GM12878 (cell line): ENCODE results near the gene ZDBF2. TPM values are rescaled to one million over a fixed set of nuclear protein-coding genes. Genes with fewer than 3 reads are reported as not detected.
"Not testable (repeated sequence)": the region's sequence is repeated elsewhere in the genome, so short reads cannot be mapped to it uniquely, and the experiment has no call there.

Experiments used
- ATAC-seq: fragments of 200-7000 bp; cut with Tn5 transposase; 3 replicates; pipeline ENCODE4 v1.9.1; 2020; ENCODE audit warnings: mild to moderate bottlenecking, moderate library complexity
- BruUV-seq: library from RNA; stranded (reverse); fragments of 400-500 nt; replicated peaks from 2 replicates; lab custom pipeline; 2021; lab: Mats Ljungman, UMichigan
- CTCF ChIA-PET: fragments of 300-600 bp; sonication (Branson Sonifier 250); formaldehyde crosslinking; extraction: SDS; loops from one replicate; lab custom pipeline; 2021; ENCODE audit warnings: inconsistent platforms; lab: Yijun Ruan, JAX
- POLR2A ChIA-PET: fragments of 350-600 bp; formaldehyde crosslinking; extraction: SDS; loops from one replicate; lab custom pipeline; 2021; ENCODE audit warnings: inconsistent platforms; lab: Charles Lee
- RAD21 ChIA-PET: fragments of 300-600 bp; sonication (Branson Sonifier 250); formaldehyde crosslinking; loops from one replicate; lab custom pipeline; 2023; ENCODE audit warnings: antibody characterized with exemption; ENCODE audit not compliant: unreplicated experiment; lab: Charles Lee
- SMC1A ChIA-PET: fragments of 300-600 bp; sonication (Branson Sonifier 250); formaldehyde crosslinking; loops from one replicate; lab custom pipeline; 2023; ENCODE audit not compliant: unreplicated experiment, uncharacterized antibody; lab: Charles Lee
- DNase-seq: peaks from one replicate; pipeline ENCODE4 v3.0.0-alpha.2; 2011; ENCODE audit warnings: low read depth, low spot score
- FAIRE-seq: peaks from 3 replicates; lab custom pipeline; 2011; peaks lifted over from hg19 to GRCh38; lab: Jason Lieb, UNC
- H2AFZ ChIP-seq: 2 replicates; pipeline ENCODE4 v1.6.0; 2011; ENCODE audit warnings: low read depth, low read length, control low read depth; ENCODE audit not compliant: control insufficient read depth
- H3K27ac ChIP-seq: 2 replicates; pipeline ENCODE4 v1.5.1; 2011; ENCODE audit warnings: control low read depth; ENCODE audit not compliant: control insufficient read depth, insufficient read depth
- H3K27me3 ChIP-seq, 2 experiments: replicated peaks in 1 of 2; 2 replicates each; pipeline versions ENCODE4 v1.6.0 to v1.6.1; 2011; ENCODE audit warnings: low read length in 1 of 2; ENCODE audit not compliant: control insufficient read depth in 2 of 2, insufficient read depth in 2 of 2
- H3K36me3 ChIP-seq, 2 experiments: 2 replicates each; pipeline ENCODE4 v1.5.1; 2011; ENCODE audit warnings: low read length in 1 of 2; ENCODE audit not compliant: control insufficient read depth in 2 of 2, insufficient read depth in 2 of 2
- H3K4me1 ChIP-seq: 2 replicates; pipeline ENCODE4 v1.6.1; 2011; ENCODE audit warnings: mild to moderate bottlenecking, low read length, moderate library complexity, mixed read lengths; ENCODE audit not compliant: control insufficient read depth, insufficient read depth
- H3K4me2 ChIP-seq: 2 replicates; pipeline ENCODE4 v1.6.0; 2011; ENCODE audit warnings: control low read depth; ENCODE audit not compliant: control insufficient read depth, insufficient read depth
- H3K4me3 ChIP-seq: fragments of 200-600 bp; sonication (generic); 2 replicates; pipeline ENCODE4 v1.5.1; 2016
- H3K79me2 ChIP-seq: 2 replicates; pipeline ENCODE4 v1.6.0; 2011; ENCODE audit warnings: low read length; ENCODE audit not compliant: control insufficient read depth, insufficient read depth
- H3K9ac ChIP-seq: 2 replicates; pipeline ENCODE4 v1.8.0; 2011; ENCODE audit warnings: low read length, control low read depth, mixed read lengths; ENCODE audit not compliant: control insufficient read depth, insufficient read depth
- H3K9me3 ChIP-seq: replicated peaks from 3 replicates; pipeline ENCODE4 v1.5.1; 2011; ENCODE audit warnings: mild to moderate bottlenecking, low read length; ENCODE audit not compliant: control insufficient read depth, insufficient read depth
- H4K20me1 ChIP-seq: 2 replicates; pipeline ENCODE4 v1.6.0; 2011; ENCODE audit not compliant: control insufficient read depth, insufficient read depth
- FOS ChIP-seq: IDR thresholded peaks from 3 replicates; pipeline ENCODE4 v1.6.1; 2011; ENCODE audit warnings: borderline replicate concordance; ENCODE audit not compliant: insufficient read length; ENCODE audit errors: extremely low read depth
- GATAD2B ChIP-seq: fragments of 450-650 bp; conservative IDR thresholded peaks from 2 replicates; pipeline ENCODE4 v1.6.1; 2017; ENCODE audit warnings: low read depth, mild to moderate bottlenecking, moderate library complexity
- HDAC2 ChIP-seq: fragments of 200-600 bp; sonication (generic); IDR thresholded peaks from 2 replicates; pipeline ENCODE4 v1.6.1; 2017
- KAT2A ChIP-seq: conservative IDR thresholded peaks from 2 replicates; pipeline ENCODE4 v1.6.1; 2011; ENCODE audit warnings: low read depth, low read length; ENCODE audit not compliant: control insufficient read depth
- REST ChIP-seq: IDR thresholded peaks from 2 replicates; pipeline ENCODE4 v1.6.1; 2012; ENCODE audit warnings: mild to moderate bottlenecking, low read depth, low read length
- SMAD1 ChIP-seq: fragments of 450-650 bp; IDR thresholded peaks from 2 replicates; pipeline ENCODE4 v1.6.1; 2018; ENCODE audit warnings: mild to moderate bottlenecking, low read depth; ENCODE audit not compliant: partially characterized antibody
- TCF3 ChIP-seq: IDR thresholded peaks from 2 replicates; pipeline ENCODE4 v1.6.1; 2012; ENCODE audit warnings: low read depth, mild to moderate bottlenecking, low read length, borderline replicate concordance; ENCODE audit not compliant: insufficient read depth
- ZNF274 ChIP-seq: IDR thresholded peaks from one replicate; pipeline ENCODE4 v1.8.0; 2011; ENCODE audit not compliant: insufficient read length, insufficient read depth
- ZSCAN29 ChIP-seq: fragments of 450-650 bp; IDR thresholded peaks from 2 replicates; pipeline ENCODE4 v1.6.1; 2017; ENCODE audit warnings: mild to moderate bottlenecking, moderate library complexity
- WGBS: methylation state at CpG from one replicate; pipeline ENCODE4 v1.1.6; 2016; ENCODE audit warnings: low lambda C conversion rate; ENCODE audit not compliant: insufficient replicate concordance, insufficient coverage; ENCODE audit errors: missing lambda C conversion rate; 5-methylcytosine and 5-hydroxymethylcytosine counted together
- in situ Hi-C: fragments of 300-500 bp; cut with MboI; formaldehyde crosslinking; loops from 9 replicates; pipeline ENCODE4 v1.14.3; 2018; ENCODE audit warnings: mixed read lengths
- intact Hi-C: fragments of 100-400 bp; cut with micrococcal nuclease; formaldehyde crosslinking; loops from one replicate; pipeline ENCODE4 v1.14.2; 2022; ENCODE audit not compliant: unreplicated experiment
- polyA plus RNA-seq, 11 experiments: library from polyadenylated mRNA; depleted of rRNA in 4 of 11; unstranded in 6 of 11; stranded (reverse) in 5 of 11; fragments of >200 nt; fragmentation: Nextera tagmentation in 4 of 11; fragmentation: Illumina TruSeq in 1 of 11; extraction: Ambion mirVana in 4 of 11; extraction: Trizol in 1 of 11; gene quantifications; 1 replicate in 1 of 11; 2 replicates in 10 of 11; pipeline versions ENCODE4 v1.2.1 to v1.2.3, GENCODE V29; 2011 to 2016; ENCODE audit warnings: inconsistent platforms in 2 of 11, missing spikeins in 2 of 11, low read depth in 1 of 11
- total RNA-seq, 4 experiments: library from RNA; depleted of rRNA in 3 of 4; stranded (reverse); fragments of >200 nt in 3 of 4; fragmentation: Illumina TruSeq in 1 of 4; extraction: Trizol in 1 of 4; gene quantifications; 2 replicates each; pipeline versions ENCODE4 v1.2.1 to v1.2.3, GENCODE V29; 2013 to 2021

Gene ZDBF2
- total and polyA plus RNA-seq, 10 of the 15 experiments (the other 5 are each of a cell fraction or from before 2014, with no cell fraction given): 0.60 to 21.1 (median 4.2) TPM

GRCh38 chr2:206257350-206257749 lies 17.1 kb upstream of the ZDBF2 start (continued):
- TF ChIP-seq REST (no peak), GATAD2B (no peak), FOS (no peak)
- TF ChIP-seq, all 136 proteins: peak for 0

- ATAC-seq (no peak), DNase-seq (no peak), FAIRE-seq (no peak)
- H3K4me2 ChIP-seq: no peak overlapping the region
- in situ Hi-C loops: no loop called here
- ChIA-PET CTCF (interaction anchor here (2.8 kb wide), 1 partner anchor 93 kb away, joined by 22 read pairs; no protein-coding TSS in a partner anchor), SMC1A (interaction anchor here (3.2 kb wide), 1 partner anchor 32 kb away, joined by 9 read pairs; no protein-coding TSS in a partner anchor), POLR2A (interaction anchor here (1.1 kb wide), 1 partner anchor 18 kb away, joined by 3 read pairs; no protein-coding TSS in a partner anchor), RAD21 (interaction anchor here (2.4 kb wide), 1 partner anchor 11 kb away, joined by 8 read pairs; no protein-coding TSS in a partner anchor)
- WGBS: 20% methylated on average over 7 of the region's 7 CpGs
- H2AFZ ChIP-seq: no peak overlapping the region
- no peaks in the 10 kb centered on the region for H4K20me1 ChIP-seq
- intact Hi-C loops: no loop called here
- no peaks in the 10 kb centered on the region for H3K36me3 ChIP-seq
- H3K79me2 ChIP-seq: no peaks in the 10 kb centered on the region
- H3K9ac ChIP-seq: no peak overlapping the region
- no peaks in the 10 kb centered on the region; the same call in 2 of the 3 replicates for H3K9me3 ChIP-seq
- peaks cover 2 to 14% of the 10 kb centered on the region in 2 experiments for H3K27me3 ChIP-seq
- no peak overlapping the region for H3K27ac ChIP-seq
- no peak for TF ChIP-seq KAT2A
- TF ChIP-seq TCF3: no peak
- TF ChIP-seq ZSCAN29: no peak
- TF ChIP-seq ZNF274: no peak
- no peak for TF ChIP-seq SMAD1
- no peak for TF ChIP-seq HDAC2
- BruUV-seq: no TSS peak
- no peak overlapping the region for H3K4me3 ChIP-seq
- H3K4me1 ChIP-seq: no peaks in the 10 kb centered on the region
Observed at GRCh38 chr2:206257861-206258260, 16.6 kb upstream of the ZDBF2 start.

DNA sequence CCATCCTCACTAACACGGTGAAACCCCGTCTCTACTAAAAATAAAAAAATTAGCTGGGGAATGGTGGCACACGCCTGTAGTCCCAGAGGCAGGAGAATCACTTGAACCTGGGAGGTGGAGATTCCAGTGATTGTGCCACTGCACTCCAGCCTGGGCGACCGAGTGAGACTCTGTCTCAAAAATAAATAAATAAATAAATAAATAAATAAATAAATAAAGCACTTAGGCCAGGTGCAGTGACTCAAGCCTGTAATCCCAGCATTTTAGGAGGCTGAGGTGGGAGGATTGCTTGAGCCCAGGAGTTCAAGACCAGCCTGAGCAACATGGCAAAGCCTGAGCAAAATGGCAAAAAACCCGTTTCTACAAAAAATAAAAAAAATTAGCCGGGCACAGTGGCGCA lies 15.8 kb upstream of the ZDBF2 start:
- POLR2A ChIA-PET: not testable (repeated sequence)

More for the DNA sequence above, 15.8 kb upstream of the ZDBF2 start:
- 48% methylated on average over 8 of the region's 8 CpGs for WGBS
- H3K27ac ChIP-seq, intact Hi-C loops, in situ Hi-C loops, H3K9ac ChIP-seq, H3K4me1 ChIP-seq, BruUV-seq, H3K4me2 ChIP-seq, H3K4me3 ChIP-seq, H2AFZ ChIP-seq, H3K9me3 ChIP-seq, ATAC-seq, H3K79me2 ChIP-seq, H3K36me3 ChIP-seq, H4K20me1 ChIP-seq, FAIRE-seq, DNase-seq: not testable (repeated sequence)
- CTCF ChIA-PET: interaction anchor here (1.7 to 2.8 kb wide), 2 partner anchors 15 to 94 kb away, joined by 3 to 22 read pairs; no protein-coding TSS in a partner anchor
- SMC1A ChIA-PET: interaction anchor here (1.4 to 3.2 kb wide), 3 partner anchors 16 to 72 kb away, joined by 6 to 10 read pairs (median 9); partner anchors contain the start of gene ZDBF2
- RAD21 ChIA-PET: interaction anchor here (1.4 to 2.4 kb wide), 3 partner anchors 11 to 97 kb away, joined by 3 to 8 read pairs (median 3); no protein-coding TSS in a partner anchor
- peaks cover 2 to 12% of the 10 kb centered on the region in 2 experiments for H3K27me3 ChIP-seq
